Endothelial cell of hepatic sinusoid (primary cell): Measurements from ENCODE around the gene TACC2.
"Not testable (repeated sequence)": the region's sequence is repeated elsewhere in the genome, so short reads cannot be mapped to it uniquely, and the experiment has no call there.

ENCODE experiments used
- in situ Hi-C: cut with HindIII; loops from 2 replicates; pipeline ENCODE4 v1.10.0; 2017; ENCODE audit warnings: low sequenced_read_pairs

TACC2 gene

GRCh38 chr10:122056431-122057094 is 67.6 kb downstream of the TACC2 start:
- in situ Hi-C loops, result loop anchor here (10.0 kb wide), 1 partner anchor 98 kb away; no protein-coding TSS in a partner anchor

- in situ Hi-C loops, result loop anchor here (10.0 kb wide), 1 partner anchor 97 kb away; no protein-coding TSS in a partner anchor
These were observed 69.0 kb downstream of the TACC2 start for GRCh38 chr10:122057841-122058413.

DNA sequence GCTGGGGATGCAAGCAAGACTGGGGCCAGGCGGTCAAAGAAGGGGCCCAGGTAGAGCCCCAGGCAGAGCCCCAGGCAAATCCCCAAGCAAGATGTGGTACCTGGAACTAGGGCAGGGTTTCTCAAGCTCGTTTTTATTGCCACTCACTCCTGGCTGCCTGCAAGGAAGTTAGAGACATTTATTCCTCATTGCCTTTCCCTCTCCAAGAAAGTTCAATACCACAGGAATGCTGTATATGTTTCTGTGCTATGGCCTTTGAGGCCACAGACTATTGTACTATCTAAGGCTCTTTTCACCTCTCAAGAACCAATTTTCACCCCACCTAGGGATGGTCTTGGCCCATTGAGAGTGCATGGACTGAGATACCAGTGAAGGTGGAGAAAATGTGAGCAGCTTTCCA is 71.3 kb downstream of the TACC2 start:
- in situ Hi-C loops, result no loop called here

- in situ Hi-C loops, result no loop called here
These were observed 74.1 kb downstream of the TACC2 start for GRCh38 chr10:122062831-122063674.

- in situ Hi-C loops, result not testable (repeated sequence)
These were observed 77.5 kb downstream of the TACC2 start for GRCh38 chr10:122066337-122066939.

GRCh38 chr10:122068844-122069243 is 79.9 kb downstream of the TACC2 start:
- in situ Hi-C loops, result no loop called here

DNA sequence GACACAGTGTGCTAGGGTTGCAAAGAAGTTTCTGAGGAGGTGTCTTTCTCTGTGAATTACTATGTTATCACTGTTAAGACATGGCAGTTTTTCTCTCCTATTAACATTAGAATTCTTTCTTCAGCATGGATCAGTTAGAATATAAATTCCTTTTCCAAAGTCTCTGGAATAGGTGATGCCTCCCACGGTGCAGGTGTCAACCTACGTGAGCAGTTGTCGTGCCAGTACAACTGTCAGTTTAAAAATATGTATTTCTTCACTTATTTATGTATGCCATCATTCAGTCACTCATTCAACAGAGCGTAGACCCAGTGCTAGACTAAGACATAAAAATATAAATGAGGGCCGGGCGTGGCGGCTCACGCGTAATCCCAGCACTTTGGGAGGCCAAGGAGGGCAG is 83.5 kb downstream of the TACC2 start:
- in situ Hi-C loops, result no loop called here

DNA sequence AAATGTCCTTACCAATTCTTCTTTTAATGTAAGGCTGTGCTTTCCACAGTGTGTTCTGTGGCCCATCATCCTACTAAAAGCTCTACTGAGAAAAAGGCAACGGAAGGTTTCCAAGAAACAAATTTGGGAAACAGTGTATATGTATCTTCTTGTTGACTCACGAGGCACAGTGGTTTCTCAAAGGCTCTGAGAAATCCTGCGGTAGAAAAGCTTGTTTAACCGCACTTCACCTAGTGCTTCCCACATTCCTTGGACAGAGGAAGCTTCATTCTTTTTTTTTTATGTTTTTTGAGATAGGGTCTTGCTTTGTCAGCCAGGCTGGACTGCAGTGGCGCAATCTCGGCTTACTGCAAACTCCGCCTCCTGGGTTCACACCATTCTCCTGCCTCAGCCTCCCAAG is 84.5 kb downstream of the TACC2 start:
- in situ Hi-C loops, result no loop called here

DNA sequence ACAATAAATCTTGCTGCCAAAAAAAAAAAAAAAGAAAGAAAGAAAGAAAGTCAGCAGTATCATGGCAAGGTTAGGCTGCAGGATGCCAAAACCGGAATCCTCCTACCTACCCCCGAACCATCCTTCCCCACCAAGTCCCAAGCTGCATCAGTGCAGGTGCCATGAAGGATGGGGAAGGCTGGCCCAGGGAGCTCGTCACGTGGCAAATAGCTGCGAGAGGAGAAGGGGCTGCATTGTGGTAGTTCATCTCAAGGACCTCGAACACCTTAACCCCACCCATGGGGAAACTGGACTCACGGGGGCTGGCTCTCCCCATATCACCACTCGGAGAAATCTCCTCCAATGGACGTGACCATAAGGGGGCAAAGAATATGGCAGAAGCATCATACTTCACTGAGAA is 86.2 kb downstream of the TACC2 start:
- in situ Hi-C loops, result no loop called here

DNA sequence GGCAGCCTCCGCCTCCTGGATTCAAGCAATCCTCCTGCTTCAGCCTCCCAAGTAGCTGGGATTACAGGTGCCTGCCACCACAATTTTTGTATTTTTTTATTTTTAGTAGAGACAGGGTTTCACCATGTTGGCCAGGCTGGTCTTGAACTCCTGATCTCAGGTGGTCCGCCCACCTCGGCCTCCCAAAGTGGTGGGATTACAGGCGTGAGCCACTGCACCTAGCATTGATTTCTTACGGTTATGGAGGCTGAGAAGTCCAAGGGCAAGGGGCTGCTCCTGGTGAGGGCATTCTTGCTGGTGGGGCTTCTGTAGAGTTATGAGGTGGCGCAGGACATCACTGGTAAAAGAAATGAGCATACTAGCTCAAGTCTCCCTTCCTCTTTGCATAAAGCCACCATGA is 86.9 kb downstream of the TACC2 start:
- in situ Hi-C loops, result not testable (repeated sequence)

DNA sequence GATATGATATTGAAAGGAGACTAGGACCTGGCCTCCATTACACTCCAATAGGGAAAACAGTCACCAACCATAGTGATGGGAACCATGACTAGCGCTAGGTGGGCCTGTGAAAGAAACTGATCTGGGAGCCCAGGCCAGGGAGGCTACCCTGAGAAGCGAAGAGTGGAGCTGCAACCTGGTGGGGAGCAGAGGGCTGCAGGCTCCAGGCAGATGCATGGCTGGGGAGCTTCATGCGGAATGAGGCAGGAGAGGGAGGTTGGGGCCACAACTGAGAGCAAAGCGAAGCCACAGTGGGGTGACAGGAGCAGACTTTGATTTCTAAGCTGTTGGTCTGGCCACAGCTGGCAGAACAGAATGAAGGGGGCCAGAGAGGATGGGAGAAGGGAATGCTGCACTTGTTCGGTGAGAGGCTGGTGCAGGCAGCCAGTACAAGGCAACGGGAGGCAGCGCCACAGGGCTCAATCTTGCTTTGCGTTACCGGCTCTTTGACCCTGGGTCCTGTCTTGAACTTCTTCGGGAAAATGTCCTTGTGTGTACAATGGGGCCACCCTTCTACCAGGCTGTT is 88.4 kb downstream of the TACC2 start:
- in situ Hi-C loops, result no loop called here

- in situ Hi-C loops, result no loop called here
These were observed 89.4 kb downstream of the TACC2 start for GRCh38 chr10:122078326-122078725.

DNA sequence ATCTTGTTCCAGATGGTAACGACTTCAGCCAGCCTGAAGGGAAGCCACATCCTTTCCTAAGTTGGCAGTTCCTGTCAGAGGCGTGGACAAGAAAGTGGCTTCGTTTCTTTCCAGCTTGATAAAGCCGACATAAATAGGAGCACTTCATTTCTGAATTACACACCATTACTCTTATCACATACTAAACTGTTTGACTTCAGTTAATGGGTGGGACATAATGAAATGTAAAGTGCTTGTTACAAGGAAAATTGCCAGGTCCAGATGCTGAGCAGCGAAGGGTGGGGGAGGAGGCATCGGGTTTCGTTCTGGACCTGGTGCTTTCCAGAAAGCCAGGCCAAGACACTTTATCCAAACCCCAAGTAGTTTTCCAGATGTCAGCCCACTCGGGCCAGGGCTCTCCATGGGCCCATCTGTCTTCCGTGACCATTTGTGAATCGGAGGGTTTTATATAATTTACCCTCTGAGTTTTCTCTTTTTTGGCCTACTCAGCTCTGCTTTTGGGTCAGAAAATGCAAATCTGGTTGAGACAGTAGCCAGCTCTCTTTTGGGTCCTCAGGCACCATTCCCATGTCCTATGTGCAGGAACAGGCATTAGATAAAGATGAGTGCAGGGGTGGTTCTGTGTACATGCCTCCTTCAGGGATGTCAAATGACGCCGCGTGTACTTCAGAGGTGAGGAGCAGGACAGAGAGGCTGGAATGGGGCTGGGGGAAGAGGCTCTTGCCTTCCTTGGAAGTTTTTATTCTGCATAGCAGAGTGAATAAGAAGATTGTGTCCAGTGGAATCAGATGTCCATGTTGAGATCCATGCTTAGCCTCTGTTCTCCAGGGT is 90.2 kb downstream of the TACC2 start:
- in situ Hi-C loops, result no loop called here

DNA sequence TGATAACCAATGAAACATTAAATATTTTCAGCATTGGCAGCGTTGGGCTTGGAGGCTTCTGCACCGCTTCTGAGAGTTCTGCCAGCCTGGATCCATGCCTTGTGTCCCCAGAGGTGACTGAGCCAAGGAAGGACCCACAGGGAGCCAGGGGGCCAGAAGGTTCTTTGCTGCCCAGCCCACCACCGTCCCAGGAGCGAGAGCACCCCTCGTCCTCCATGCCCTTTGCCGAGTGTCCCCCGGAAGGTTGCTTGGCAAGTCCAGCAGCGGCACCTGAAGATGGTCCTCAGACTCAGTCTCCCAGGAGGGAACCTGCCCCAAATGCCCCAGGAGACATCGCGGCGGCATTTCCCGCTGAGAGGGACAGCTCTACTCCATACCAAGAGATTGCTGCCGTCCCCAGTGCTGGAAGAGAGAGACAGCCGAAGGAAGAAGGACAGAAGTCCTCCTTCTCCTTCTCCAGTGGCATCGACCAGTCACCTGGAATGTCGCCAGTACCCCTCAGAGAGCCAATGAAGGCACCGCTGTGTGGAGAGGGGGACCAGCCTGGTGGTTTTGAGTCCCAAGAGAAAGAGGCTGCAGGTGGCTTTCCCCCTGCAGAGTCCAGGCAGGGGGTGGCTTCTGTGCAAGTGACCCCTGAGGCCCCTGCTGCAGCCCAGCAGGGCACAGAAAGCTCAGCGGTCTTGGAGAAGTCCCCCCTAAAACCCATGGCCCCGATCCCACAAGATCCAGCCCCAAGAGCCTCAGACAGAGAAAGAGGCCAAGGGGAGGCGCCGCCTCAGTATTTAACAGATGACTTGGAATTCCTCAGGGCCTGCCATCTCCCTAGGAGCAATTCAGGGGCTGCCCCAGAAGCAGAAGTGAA is 93.9 kb downstream of the TACC2 start:
- in situ Hi-C loops, result no loop called here

- in situ Hi-C loops, result no loop called here
These were observed 94.6 kb downstream of the TACC2 start for GRCh38 chr10:122083478-122084025.

- in situ Hi-C loops, result no loop called here
These were observed 95.5 kb downstream of the TACC2 start for GRCh38 chr10:122084286-122085041.

GRCh38 chr10:122085423-122085911 is 96.5 kb downstream of the TACC2 start:
- in situ Hi-C loops, result no loop called here
